Inflammatory macrophage (primary cell): ENCODE measurements around the gene ZSWIM1.
"Not testable (repeated sequence)": the region's sequence is repeated elsewhere in the genome, so short reads cannot be mapped to it uniquely, and the experiment has no call there.

Source experiments
- DNase-seq, 2 donors: peaks; one replicate each; pipeline ENCODE4 v3.0.0-alpha.2; 2020 to 2022

ZSWIM1 gene

DNA sequence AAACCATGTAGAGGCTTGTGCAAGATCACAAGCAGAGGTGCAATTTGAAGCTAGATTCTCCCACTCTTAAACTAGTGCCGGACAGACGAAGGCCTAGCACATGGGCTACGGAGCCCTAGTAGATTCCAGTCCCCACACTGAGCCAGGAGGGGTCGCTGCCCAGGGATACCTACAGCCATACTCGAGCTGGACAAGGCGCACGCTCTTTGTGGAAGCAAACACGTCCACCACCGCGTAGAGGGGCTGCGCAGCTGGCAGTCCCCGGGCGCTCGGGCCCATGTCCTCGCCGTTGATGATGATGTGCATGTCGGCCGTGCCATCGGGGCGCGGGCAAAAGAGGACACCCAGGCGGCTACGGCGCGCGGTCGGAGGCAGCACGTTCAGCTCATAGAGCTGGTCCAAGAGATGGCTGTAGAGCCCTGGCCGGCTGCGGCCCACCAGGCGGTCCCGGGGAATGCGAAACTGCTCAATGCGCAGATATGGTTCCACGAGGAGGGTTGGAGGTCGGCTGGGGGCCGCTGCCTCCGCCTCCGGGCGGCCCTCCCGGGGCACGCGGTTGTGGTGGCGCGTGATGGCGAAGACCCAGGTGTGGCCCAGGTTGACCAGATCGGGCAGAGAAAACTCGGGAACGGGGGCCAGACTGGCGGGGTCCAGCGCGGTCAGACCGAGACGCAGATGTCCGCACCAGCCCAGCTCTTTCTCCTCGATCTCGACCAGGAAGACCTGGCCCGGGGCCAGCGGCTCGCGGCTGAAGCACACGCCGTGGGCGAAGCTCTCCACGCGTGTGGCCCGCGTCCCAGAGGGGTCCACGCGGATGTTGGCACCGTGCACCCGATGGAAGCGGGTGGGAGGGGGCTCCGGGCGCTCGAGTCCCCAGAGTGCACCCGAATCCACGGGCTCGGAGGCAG is 9.3 kb downstream of the ZSWIM1 start:
- peak; percentile 76 to 77 for DNase-seq

DNA sequence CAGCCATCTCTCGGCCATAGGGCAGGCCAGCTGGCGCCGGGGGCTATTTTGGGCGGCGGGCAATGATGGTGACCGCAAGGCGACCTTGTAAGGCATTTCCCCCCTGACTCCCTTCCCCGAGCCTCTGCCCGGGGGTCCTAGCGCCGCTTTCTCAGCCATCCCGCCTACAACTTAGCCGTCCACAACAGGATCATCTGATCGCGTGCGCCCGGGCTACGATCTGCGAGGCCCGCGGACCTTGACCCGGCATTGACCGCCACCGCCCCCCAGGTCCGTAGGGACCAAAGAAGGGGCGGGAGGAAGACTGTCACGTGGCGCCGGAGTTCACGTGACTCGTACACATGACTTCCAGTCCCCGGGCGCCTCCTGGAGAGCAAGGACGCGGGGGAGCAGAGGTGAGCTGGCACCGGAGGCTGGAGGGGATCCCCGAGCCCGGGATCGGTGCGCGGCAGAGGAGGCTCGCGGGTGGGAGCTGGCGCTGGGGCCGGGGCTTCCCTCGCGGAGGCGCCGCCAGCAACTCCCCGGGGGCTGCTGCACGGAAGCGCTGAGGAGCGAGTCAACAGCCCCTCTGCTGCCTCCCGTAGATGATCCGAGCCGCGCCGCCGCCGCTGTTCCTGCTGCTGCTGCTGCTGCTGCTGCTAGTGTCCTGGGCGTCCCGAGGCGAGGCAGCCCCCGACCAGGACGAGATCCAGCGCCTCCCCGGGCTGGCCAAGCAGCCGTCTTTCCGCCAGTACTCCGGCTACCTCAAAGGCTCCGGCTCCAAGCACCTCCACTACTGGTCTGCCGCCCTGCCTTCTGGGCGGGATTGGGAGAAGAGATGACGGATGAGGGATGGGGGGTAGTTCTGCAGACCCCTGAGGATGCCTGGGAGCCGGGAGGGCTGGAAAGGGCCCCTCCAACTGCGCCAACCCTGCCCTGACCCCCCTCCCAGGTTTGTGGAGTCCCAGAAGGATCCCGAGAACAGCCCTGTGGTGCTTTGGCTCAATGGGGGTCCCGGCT is 10.3 kb downstream of the ZSWIM1 start, which contains the start of the genes CTSA and NEURL2:
Gene CTSA (plus strand): TSS at position 351 of the 999 bp plus-strand sequence. CDS start 234 bp downstream, at position 585.
Gene NEURL2 (minus strand): TSS at position 224 of the 999 bp plus-strand sequence. CDS start 217 bp downstream, at position 7.
- DNase-seq: peak; percentile 77 to 84

DNA sequence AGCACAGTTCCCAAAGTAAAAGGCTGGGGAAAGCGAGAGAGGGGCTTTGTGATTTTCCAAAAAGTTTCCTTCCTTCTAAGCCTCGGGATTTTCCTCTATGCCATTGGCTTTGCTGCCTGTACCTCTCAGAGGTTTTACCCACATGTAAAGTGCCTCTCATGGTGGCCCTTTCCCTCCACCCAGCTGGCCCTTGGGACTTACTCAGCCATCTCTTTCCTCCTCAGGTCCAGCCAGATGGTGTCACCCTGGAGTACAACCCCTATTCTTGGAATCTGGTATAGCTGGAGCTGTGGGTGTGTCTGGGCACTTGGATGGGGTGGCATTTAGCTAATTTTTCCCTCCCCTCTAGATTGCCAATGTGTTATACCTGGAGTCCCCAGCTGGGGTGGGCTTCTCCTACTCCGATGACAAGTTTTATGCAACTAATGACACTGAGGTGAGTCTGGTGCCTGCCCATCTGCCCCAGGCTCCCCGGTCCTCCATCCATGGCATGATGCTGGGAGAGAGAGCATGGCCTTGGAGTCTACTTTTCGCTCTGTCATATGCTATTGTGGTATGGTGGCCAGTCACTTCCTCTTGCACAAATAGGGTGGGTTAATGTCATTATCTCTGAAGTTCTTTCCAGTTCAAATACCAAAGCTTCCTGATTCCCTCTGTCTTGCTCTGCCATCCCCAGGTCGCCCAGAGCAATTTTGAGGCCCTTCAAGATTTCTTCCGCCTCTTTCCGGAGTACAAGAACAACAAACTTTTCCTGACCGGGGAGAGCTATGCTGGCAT is 11.2 kb downstream of the ZSWIM1 start:
- peak; percentile 52 to 59 for DNase-seq

DNA sequence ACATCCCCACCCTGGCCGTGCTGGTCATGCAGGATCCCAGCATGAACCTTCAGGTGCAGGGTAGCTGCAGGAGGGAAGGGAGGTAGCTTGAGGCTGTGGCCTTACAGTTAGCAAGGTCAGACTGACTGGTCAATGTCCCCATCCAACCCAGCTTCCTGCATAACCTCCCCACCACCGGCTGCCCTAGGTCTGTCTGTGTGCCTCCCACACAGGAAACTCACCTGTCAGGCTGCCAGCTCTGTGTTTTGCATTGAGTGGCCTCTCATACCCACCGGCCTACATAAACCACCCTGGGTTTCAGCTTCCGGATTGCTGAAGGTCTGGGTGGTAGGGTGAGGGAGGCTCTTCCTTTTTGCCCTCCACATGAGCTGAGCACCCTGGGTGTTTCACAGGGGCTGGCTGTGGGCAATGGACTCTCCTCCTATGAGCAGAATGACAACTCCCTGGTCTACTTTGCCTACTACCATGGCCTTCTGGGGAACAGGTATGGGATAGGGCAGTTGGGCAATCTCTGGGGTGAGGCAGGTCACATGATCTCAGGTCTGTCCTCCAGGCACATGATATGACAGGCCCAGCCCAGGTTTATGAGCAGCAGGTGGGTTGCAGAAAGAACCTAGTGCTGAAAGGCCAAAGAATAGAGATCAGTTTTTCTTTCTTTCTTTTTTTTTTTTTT is 11.9 kb downstream of the ZSWIM1 start:
- DNase-seq: no peak

DNA sequence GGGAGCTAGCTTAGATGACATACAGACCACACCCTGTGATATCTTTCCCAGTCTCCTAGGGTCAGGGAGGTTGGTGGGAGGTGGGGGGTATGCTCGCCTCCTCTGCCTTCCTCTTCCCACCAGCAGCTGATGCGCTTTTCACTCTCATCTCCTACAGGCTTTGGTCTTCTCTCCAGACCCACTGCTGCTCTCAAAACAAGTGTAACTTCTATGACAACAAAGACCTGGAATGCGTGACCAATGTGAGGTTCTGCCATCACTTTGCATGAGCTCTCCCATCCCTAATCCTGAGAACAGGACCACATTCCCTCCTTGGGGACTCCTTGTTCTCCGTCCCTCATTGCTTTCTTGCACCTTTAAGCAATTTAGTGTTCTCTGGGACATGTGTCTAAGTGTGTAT is 12.8 kb downstream of the ZSWIM1 start:
- no peak for DNase-seq

DNA sequence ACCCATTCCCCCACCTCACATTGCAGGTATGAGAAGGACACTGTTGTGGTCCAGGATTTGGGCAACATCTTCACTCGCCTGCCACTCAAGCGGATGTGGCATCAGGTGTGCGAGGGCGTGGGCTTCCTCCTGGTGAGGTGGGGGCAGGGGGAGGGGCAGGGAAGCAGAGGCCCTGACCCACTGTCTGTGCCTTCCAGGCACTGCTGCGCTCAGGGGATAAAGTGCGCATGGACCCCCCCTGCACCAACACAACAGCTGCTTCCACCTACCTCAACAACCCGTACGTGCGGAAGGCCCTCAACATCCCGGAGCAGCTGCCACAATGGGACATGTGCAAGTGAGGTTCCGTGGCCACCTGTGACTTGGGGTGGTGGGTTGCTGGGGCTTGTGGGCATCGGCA is 13.8 kb downstream of the ZSWIM1 start:
- DNase-seq: no peak

DNA sequence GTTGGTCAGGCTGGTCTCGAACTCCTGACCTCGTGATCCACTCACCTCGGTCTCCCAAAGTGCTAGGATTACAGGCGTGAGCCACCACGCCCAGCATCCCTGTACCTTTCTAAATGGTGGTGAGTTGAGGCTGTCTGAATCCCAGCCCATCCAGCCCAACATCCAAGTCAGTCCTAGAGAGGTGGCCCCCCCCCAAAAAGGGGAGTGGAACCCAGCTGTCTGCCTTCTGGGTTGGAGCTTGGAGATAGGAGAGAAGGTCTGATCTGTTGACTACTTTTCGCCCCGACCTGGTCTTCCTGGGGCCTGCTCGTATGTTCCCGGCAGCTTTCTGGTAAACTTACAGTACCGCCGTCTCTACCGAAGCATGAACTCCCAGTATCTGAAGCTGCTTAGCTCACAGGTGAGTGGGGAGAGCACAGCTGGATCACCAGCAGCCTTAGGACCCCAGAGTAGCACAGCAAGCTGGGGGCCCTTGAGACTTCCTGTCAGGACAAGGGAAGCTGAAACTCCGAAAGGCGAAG is 15.7 kb downstream of the ZSWIM1 start:
- no peak for DNase-seq

DNA sequence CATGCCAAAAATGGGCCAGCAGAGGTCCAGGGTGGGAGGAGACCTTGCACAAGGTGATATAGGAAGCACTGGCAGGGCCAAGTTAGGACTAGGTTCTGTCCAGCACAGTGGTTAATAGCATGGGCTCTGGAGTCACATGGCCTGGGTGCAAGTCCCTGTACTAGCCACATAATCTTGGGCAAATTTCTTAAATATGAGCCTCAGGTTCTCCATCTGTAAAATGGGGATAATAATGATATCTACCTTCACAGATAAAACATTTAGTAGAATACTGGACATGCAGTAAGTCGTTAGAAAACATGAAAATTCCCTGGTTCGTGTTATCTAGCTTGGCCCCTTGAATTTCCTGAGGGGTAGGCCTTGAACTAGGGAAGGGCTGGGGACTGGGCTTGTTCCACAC is 16.3 kb downstream of the ZSWIM1 start:
- no peak for DNase-seq

DNA sequence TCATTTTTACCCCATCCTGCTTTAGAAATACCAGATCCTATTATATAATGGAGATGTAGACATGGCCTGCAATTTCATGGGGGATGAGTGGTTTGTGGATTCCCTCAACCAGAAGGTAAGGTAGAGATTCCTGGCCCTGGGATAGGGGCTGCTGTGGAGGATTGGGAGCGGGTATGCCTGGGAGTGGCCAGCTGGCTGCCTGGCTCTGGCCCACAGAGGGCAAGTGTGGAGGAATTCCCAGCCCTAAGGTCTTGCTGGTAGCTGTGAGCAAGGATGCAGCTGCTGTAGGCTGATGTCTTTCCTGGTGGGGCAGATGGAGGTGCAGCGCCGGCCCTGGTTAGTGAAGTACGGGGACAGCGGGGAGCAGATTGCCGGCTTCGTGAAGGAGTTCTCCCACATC is 16.7 kb downstream of the ZSWIM1 start:
- no peak for DNase-seq

DNA sequence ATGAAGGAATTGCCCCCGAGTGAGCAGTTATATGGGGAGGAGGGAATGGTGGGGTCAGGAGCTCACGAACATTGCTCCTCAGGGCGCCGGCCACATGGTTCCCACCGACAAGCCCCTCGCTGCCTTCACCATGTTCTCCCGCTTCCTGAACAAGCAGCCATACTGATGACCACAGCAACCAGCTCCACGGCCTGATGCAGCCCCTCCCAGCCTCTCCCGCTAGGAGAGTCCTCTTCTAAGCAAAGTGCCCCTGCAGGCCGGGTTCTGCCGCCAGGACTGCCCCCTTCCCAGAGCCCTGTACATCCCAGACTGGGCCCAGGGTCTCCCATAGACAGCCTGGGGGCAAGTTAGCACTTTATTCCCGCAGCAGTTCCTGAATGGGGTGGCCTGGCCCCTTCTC is 17.3 kb downstream of the ZSWIM1 start:
- DNase-seq: no peak

DNA sequence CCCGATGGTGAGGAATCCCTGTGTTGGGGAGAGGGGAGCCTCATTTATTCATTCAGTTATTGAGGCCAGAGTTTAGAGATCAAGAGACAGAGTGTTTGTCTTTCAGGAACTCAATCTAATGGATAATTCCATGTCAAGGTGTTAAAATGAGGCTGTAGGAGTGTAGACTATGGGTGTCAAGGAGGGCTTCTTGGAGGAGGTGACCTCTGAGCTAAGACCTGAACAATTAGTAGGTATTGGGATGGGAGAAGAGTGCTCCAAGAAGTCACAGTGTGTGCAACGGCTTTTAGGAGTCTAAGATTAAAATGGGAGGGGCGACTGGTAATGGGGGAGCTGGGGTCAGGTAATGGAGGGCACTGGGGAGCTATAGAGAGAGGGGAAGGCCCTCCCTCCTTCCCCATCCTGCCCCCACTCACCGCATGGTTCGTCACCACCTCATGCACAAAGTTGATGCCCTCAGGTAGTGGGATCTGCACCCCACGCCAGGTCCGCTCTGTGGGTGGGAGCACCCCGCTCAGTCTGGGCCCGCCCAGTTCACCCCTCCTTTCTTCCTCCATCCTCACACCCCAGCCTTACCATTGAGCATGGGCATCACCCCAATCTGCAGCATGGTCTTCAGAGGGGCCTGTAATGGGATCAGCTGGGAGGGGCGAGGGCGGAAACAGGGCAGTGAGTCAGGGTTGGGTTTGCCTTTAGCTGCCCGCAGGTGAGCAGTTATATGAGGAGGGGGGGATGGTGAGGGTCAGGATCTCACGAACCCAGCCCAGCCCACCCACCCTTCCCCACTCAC is 18.2 kb downstream of the ZSWIM1 start:
- no peak for DNase-seq

DNA sequence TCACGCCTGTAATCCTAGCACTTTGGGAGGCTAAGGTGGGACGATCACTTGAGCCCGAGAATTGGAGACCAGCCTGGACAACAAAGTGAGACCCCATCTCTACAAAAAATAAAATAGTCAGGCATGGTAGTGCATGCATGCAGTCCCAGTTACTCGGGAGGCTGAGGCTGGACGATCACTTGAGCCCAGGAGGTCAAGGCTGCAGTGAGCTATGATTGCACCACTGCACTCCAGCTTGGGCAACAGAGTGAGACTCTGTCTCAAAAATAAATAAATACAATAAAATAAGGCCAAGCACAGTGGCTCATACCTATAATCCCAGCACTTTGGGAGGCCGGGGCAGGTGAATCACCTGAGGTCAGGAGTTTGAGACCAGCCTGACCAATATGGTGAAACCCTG is 20.3 kb downstream of the ZSWIM1 start:
- not testable (repeated sequence) for DNase-seq

DNA sequence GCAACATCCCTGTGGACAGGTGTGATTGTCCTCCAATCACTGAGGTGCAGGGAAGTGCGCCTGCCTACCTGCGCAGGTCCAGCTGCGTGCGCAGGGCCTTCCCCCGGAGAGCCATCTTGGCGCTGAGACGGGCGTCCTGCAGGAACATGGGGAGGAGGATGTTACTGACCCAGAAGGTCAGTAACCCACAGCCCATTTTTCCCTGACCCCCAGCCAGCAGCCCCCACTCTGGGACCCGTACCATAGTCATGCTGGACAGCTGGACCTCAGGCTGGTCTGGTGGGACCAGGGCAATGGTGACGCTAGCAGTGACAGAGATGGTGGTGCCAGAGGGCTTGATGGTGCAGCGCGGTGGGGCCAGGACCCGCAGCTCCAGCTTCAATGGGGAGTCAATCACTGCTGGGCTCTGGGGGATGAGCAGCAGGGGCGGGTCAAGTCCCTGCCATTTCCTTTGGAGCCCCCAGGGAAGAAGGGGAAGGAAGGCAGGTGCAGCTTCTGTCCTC is 21.2 kb downstream of the ZSWIM1 start:
- DNase-seq: no peak

DNA sequence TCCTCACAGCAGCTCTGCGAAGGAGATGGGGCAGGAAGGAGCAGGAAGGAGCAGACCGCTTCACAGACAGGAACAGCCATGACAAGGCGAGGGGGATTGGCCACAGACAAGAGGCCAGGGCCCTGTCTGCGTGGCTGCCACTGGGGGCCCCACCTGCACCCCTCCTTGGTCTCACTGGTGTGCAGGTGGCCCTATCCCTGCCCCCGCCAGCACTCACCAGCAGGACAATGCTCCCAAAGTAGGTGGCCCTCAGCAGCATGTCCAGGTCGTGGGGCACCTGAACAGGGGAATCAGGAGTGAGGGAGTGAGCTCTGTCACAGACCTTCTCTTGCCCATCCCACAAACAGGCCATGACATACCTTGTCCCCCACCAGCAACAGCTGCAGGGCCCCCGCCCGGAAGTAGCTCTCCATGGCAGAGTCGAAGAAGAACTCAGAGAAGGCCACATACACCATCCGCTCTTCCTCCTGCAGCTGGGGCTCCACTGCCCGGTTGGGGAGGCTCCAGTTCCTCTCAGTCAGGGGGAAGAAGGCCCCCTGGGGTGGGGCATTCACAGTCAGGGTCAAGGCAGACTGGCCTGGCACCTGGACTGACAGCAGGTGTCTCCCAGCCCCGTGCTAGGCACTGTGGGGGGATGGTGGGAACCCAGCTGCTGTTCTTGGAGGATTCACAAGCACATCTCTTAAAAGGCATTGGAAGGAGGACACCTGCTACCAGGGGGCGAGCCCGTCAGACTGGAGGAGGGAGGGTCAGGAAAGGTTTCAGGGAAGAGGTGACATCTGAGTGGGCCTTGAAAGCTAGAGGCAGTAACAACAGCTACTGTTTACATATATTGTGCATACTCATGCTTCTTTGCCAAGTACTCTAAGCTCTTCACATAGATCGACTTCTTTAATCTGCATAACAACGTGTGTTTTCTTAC is 23.8 kb downstream of the ZSWIM1 start:
- no peak for DNase-seq

DNA sequence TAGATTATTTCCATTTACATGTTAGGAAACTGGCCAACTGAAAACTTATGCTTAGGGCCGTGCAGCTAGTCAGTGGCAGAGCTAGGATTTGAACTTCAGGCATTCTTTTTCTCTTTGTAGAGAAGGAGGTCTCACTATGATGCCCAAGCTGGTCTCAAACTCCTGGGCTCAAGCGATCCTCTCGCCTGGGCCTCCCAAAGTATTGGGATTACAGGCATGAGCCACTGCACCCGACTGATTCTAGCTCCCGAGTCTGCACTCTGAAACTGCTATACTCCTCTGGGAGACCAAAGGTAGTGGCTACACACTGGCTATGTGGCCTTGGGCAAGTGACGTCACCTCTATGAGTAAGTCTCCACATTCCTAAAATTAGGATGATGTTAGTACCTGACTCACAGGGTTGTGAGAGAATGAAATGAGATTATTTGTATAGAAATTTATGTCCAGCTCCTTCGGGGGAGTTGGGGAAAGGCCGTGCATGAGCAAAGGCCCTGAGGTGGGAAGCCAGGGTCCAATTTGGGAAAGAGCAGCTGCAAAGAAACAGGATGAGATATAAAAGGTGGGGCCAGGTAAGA is 24.6 kb downstream of the ZSWIM1 start:
- no peak for DNase-seq

DNA sequence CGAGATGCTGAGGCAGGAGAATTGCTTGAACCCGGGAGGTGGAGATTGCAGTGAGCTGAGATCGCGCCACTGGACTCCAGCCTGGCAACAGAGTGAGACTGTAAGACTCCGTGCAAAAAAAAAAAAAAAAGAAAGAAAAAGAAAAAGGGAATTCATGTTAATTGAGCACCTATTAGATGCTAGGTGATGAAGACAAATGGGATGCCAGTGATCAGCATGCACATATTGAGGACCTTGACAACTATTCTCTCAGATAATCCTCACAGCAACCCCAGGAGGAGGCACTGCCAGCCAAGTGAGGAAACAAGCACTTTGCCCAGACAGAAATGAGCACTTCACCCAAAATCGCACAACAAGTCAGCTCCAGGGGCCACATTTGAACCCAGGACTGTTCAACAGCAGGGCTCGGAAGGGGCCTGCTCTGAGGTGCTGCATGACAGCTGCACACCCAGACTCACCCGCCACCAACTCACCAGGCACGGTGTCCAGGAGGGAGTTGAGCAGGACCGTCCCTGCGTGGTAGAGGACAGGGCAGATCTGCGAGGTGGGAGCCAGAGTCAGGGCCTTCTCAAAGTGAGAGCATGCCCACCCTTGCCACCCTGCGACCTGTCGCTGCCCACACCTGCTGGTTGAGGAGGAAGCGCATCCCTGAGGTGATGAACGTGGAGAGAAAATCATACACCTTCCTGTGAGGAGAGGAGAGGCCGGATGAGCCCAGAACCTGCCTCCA is 26.4 kb downstream of the ZSWIM1 start:
- DNase-seq: no peak

DNA sequence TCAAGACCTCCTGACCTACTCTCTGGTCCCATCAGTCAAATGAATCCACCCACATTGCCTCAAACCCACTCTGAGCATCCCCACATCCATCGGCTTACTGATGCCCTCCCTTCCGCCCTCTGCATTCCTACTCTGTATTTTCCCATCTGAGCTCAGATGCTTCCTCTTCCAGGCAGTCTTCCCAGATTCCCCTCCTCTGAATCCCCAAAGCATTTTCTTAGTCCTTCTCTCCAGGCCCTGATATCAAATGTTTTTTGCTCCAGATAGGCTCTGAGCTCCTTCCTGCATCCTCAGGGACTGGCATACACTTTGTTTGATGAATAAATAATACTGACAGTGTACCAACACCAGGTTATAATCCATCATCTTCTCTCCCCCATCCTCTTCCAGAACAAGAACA is 27.1 kb downstream of the ZSWIM1 start:
- DNase-seq: no peak

DNA sequence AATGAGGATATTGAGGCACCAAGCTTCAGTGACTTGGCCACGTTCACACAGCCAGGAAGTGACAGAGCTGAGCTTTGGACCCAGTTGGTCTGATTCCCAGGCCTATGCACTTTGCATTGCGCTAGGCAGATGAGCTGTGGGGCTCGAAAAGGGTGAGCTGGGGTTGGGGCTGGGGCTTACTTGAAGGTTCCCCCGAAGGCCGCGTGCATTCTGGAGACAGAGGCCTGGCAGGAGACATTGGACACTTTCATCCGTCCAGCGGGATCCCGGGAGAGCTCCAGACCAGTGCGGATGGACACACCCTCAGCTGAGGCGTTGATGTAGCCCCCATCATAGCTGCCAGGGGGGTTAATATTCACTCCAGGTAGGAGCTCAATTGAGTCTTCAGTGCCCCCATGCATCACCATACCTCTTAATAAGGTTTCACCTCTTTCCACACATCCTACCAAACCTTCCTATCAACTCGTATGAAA is 28.3 kb downstream of the ZSWIM1 start:
- no peak for DNase-seq
